Neural progenitor cell (in vitro differentiated cells): ENCODE measurements around the gene DLK1.

Experiments
- EZH2 ChIP-seq: fragments of 200-600 bp; sonication (generic); IDR thresholded peaks from 2 replicates; pipeline ENCODE4 v1.6.1; 2017; ENCODE audit warnings: antibody characterized with exemption, mild to moderate bottlenecking, moderate library complexity
- TF ChIP-seq, protein P1 (sequence below): fragments of 200-600 bp; sonication (generic); IDR thresholded peaks from 2 replicates; pipeline ENCODE4 v1.5.1; 2017; ENCODE audit warnings: antibody characterized with exemption, mild to moderate bottlenecking

DNA sequence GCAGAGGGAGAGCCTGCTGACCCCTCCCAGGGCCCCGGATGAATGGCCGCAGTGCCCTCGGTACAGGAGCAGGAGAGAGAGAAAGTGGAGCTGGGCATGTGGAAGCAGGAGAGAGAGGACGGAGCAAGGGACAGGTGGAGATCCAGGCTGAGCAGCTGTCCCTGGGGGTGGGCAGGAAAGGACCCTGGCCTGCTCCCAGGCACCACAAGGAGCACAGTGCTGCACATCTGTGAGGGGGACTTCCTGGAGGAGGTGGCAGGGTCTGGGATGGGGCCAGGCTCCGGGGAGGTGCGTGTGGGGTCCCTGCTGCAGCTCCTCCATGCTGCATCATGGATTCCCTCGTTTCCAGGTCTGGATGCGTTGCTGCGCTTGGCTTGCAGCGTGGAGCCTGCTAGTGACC is 13.0 kb upstream of the DLK1 start:
- TF ChIP-seq, protein P1, sequence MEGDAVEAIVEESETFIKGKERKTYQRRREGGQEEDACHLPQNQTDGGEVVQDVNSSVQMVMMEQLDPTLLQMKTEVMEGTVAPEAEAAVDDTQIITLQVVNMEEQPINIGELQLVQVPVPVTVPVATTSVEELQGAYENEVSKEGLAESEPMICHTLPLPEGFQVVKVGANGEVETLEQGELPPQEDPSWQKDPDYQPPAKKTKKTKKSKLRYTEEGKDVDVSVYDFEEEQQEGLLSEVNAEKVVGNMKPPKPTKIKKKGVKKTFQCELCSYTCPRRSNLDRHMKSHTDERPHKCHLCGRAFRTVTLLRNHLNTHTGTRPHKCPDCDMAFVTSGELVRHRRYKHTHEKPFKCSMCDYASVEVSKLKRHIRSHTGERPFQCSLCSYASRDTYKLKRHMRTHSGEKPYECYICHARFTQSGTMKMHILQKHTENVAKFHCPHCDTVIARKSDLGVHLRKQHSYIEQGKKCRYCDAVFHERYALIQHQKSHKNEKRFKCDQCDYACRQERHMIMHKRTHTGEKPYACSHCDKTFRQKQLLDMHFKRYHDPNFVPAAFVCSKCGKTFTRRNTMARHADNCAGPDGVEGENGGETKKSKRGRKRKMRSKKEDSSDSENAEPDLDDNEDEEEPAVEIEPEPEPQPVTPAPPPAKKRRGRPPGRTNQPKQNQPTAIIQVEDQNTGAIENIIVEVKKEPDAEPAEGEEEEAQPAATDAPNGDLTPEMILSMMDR, result no peak
- TF ChIP-seq EZH2, result no peak
